Measurements from ENCODE around the gene PEAK3. TPM values are rescaled to one million over a fixed set of nuclear protein-coding genes. Genes with fewer than 3 reads are reported as not detected.

PEAK3 gene
- total RNA-seq, 4 donors from 2014 or later = 0.27 to 1.6 (median 0.59) TPM

GRCh38 chr19:2329149-2329478 is 47.1 kb upstream of the PEAK3 start:
- Histone ChIP-seq H3K4me1 (peaks cover 40 to 60% of the 10 kb centered on the region in 2 donors), H3K27ac (peak overlapping the region in 1 of 3 donors; percentile 35), H3K9me3 (no peaks in the 10 kb centered on the region), H3K27me3 (no peaks in the 10 kb centered on the region), H3K36me3 (no peaks in the 10 kb centered on the region), H3K4me3 (replicated peaks in 1 of 3) (peak overlapping the region; percentile 60 to 92 (median 84))
- TF ChIP-seq, protein P1, sequence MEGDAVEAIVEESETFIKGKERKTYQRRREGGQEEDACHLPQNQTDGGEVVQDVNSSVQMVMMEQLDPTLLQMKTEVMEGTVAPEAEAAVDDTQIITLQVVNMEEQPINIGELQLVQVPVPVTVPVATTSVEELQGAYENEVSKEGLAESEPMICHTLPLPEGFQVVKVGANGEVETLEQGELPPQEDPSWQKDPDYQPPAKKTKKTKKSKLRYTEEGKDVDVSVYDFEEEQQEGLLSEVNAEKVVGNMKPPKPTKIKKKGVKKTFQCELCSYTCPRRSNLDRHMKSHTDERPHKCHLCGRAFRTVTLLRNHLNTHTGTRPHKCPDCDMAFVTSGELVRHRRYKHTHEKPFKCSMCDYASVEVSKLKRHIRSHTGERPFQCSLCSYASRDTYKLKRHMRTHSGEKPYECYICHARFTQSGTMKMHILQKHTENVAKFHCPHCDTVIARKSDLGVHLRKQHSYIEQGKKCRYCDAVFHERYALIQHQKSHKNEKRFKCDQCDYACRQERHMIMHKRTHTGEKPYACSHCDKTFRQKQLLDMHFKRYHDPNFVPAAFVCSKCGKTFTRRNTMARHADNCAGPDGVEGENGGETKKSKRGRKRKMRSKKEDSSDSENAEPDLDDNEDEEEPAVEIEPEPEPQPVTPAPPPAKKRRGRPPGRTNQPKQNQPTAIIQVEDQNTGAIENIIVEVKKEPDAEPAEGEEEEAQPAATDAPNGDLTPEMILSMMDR (IDR thresholded peaks at IDR 0.05) = no peak
- no peak for TF ChIP-seq POLR2A (IDR thresholded peaks at IDR 0.05)
- DNase-seq = no peak
- intact Hi-C loops (cut with DNase I) = no loop called here
- WGBS, 2 donors = 4 to 12% methylated on average over 5 to 16 of the region's 16 CpGs

GRCh38 chr19:2328401-2329148 is 46.6 kb upstream of the PEAK3 start, which contains the start of the genes LSM7 and SPPL2B:
Gene LSM7 (minus strand): TSS chr19:2328586. CDS start chr19:2328566, 20 bp downstream.
Gene SPPL2B (plus strand): TSS chr19:2328684. CDS start chr19:2328710, 26 bp downstream.
- peak in 1 of 2 donors; percentile 80 for TF ChIP-seq POLR2A (IDR thresholded peaks at IDR 0.05)
- TF ChIP-seq, protein P1 (IDR thresholded peaks at IDR 0.05) = no peak
- peaks cover 40 to 56% of the 10 kb centered on the region in 2 donors for H3K4me1 ChIP-seq
- intact Hi-C loops (cut with DNase I) = no loop called here
- no peaks in the 10 kb centered on the region for H3K27me3 ChIP-seq
- DNase-seq = peak; percentile 89 to 91
- peaks cover 0 to 2% of the 10 kb centered on the region in 2 donors for H3K36me3 ChIP-seq
- H3K9me3 ChIP-seq = no peaks in the 10 kb centered on the region
- WGBS, 2 donors = 1% methylated on average over 48 to 57 of the region's 89 CpGs
- H3K27ac ChIP-seq = peak within 1 kb of the TSS in 2 of 3 donors; percentile 24 to 35
- H3K4me3 ChIP-seq (replicated peaks in 1 of 3) = peak within 1 kb of the TSS; percentile 60 to 92 (median 84)

GRCh38 chr19:2327773-2328400 is 45.9 kb upstream of the PEAK3 start:
- H3K4me1 ChIP-seq = peaks cover 40 to 51% of the 10 kb centered on the region in 2 donors
- DNase-seq = peak in 1 of 2 donors; percentile 10
- TF ChIP-seq POLR2A (IDR thresholded peaks at IDR 0.05) = no peak
- TF ChIP-seq, protein P1 (IDR thresholded peaks at IDR 0.05) = no peak
- 1 to 3% methylated on average over 18 of the region's 18 CpGs for WGBS, 2 donors
- H3K27ac ChIP-seq = peak overlapping the region in 1 of 3 donors; percentile 24
- H3K9me3 ChIP-seq = no peaks in the 10 kb centered on the region
- no peaks in the 10 kb centered on the region for H3K27me3 ChIP-seq
- H3K4me3 ChIP-seq (replicated peaks in 1 of 3) = peak overlapping the region; percentile 60 to 92 (median 84)
- peaks cover 0 to 8% of the 10 kb centered on the region in 2 donors for H3K36me3 ChIP-seq
- intact Hi-C loops (cut with DNase I) = no loop called here

GRCh38 chr19:2326699-2327360 is 44.9 kb upstream of the PEAK3 start:
- intact Hi-C loops (cut with DNase I) = no loop called here
- TF ChIP-seq, protein P1 (IDR thresholded peaks at IDR 0.05) = no peak
- TF ChIP-seq POLR2A (IDR thresholded peaks at IDR 0.05) = no peak
- Histone ChIP-seq H3K27me3 (no peaks in the 10 kb centered on the region), H3K36me3 (peaks cover 2 to 8% of the 10 kb centered on the region in 2 donors), H3K4me3 (replicated peaks in 1 of 3) (no peak overlapping the region), H3K4me1 (peaks cover 30 to 41% of the 10 kb centered on the region in 2 donors), H3K9me3 (no peaks in the 10 kb centered on the region), H3K27ac (no peak overlapping the region)
- DNase-seq = no peak
- WGBS, 2 donors = 89 to 93% methylated on average over 16 of the region's 16 CpGs

Measured in thyroid gland (tissue), 4 donors.